Naive thymus-derived CD4-positive, alpha-beta T cell (primary cell): ENCODE data around the gene SAP30BP. TPM values are rescaled to one million over a fixed set of nuclear protein-coding genes. Genes with fewer than 3 reads are reported as not detected.

ENCODE experiments used
- ATAC-seq: fragments of 150-1000 bp; cut with Tn5 transposase; 2 replicates; pipeline ENCODE4 v1.10.0; 2021; ENCODE audit warnings: mild to moderate bottlenecking, moderate library complexity
- CTCF ChIA-PET: fragments of 350-600 bp; sonication (Branson Sonifier 250); formaldehyde crosslinking; loops from one replicate; lab custom pipeline; 2021; ENCODE audit warnings: antibody characterized with exemption; lab: Charles Lee
- POLR2A ChIA-PET: fragments of 350-600 bp; sonication (Branson Sonifier 250); formaldehyde crosslinking; loops from one replicate; lab custom pipeline; 2021; ENCODE audit warnings: antibody characterized with exemption, inconsistent platforms; lab: Charles Lee
- DNase-seq, 9 donors: peaks; one replicate each; pipeline versions ENCODE4 v3.0.0 to v3.0.0-alpha.2; 2020 to 2022; ENCODE audit warnings: mixed read lengths in 1 of 9
- H3K27ac ChIP-seq: one replicate; pipeline ENCODE4 v1.7.0; 2013; ENCODE audit warnings: mild to moderate bottlenecking, low read depth, low read length, moderate library complexity
- H3K27me3 ChIP-seq, 2 donors: one replicate each; pipeline ENCODE4 v1.7.0; 2013; ENCODE audit warnings: low read length in 2 of 2, mild to moderate bottlenecking in 2 of 2, moderate library complexity in 2 of 2; ENCODE audit not compliant: control insufficient read depth in 2 of 2, insufficient read depth in 2 of 2
- H3K36me3 ChIP-seq, 3 experiments: 1 replicate in 2 of 3; 2 replicates in 1 of 3; pipeline ENCODE4 v1.7.0; 2013; ENCODE audit warnings: low read length in 3 of 3, mild to moderate bottlenecking in 3 of 3, moderate library complexity in 1 of 3; ENCODE audit not compliant: insufficient read depth in 3 of 3, control insufficient read depth in 2 of 3
- H3K4me1 ChIP-seq, 2 donors: one replicate each; pipeline ENCODE4 v1.7.0; 2013; ENCODE audit warnings: low read length in 2 of 2, mild to moderate bottlenecking in 2 of 2, moderate library complexity in 1 of 2; ENCODE audit not compliant: control insufficient read depth in 2 of 2, insufficient read depth in 2 of 2
- H3K4me3 ChIP-seq: 2 replicates; pipeline ENCODE4 v1.7.0; 2013; ENCODE audit warnings: mild to moderate bottlenecking, low read length
- H3K9me3 ChIP-seq, 3 experiments: 1 replicate in 2 of 3; 2 replicates in 1 of 3; pipeline ENCODE4 v1.7.0; 2013; ENCODE audit warnings: low read length in 3 of 3; ENCODE audit not compliant: control insufficient read depth in 2 of 3
- H3K27ac Mint-ChIP-seq, 9 donors: one replicate each; pipeline ENCODE4 v1.8.0; 2020 to 2022; ENCODE audit warnings: mixed read lengths in 9 of 9, mild to moderate bottlenecking in 8 of 9, moderate library complexity in 5 of 9, inconsistent platforms in 2 of 9
- H3K27me3 Mint-ChIP-seq, 5 donors: one replicate each; pipeline ENCODE4 v1.8.0; 2021 to 2022; ENCODE audit warnings: mixed read lengths in 5 of 5, mild to moderate bottlenecking in 1 of 5
- H3K36me3 Mint-ChIP-seq, 5 donors: one replicate each; pipeline ENCODE4 v1.8.0; 2020 to 2022; ENCODE audit warnings: mixed read lengths in 5 of 5, mild to moderate bottlenecking in 3 of 5, inconsistent platforms in 1 of 5
- H3K4me1 Mint-ChIP-seq, 7 donors: one replicate each; pipeline ENCODE4 v1.8.0; 2020 to 2022; ENCODE audit warnings: mixed read lengths in 7 of 7, mild to moderate bottlenecking in 3 of 7, inconsistent platforms in 1 of 7
- H3K4me3 Mint-ChIP-seq, 10 donors: one replicate each; pipeline ENCODE4 v1.8.0; 2020 to 2022; ENCODE audit warnings: mild to moderate bottlenecking in 10 of 10, mixed read lengths in 10 of 10, moderate library complexity in 6 of 10, inconsistent platforms in 2 of 10
- H3K9me3 Mint-ChIP-seq, 11 donors: one replicate each; pipeline ENCODE4 v1.8.0; 2020 to 2022; ENCODE audit warnings: mixed read lengths in 11 of 11, mild to moderate bottlenecking in 4 of 11, inconsistent platforms in 1 of 11, moderate library complexity in 1 of 11
- intact Hi-C, 2 donors: fragments of 100-400 bp; cut with micrococcal nuclease; formaldehyde crosslinking; loops; one replicate each; pipeline ENCODE4 v1.15.1; 2023
- polyA plus RNA-seq, 2 donors: library from polyadenylated mRNA; unstranded; fragments of 300-500 nt; fragmentation: Illumina TruSeq; gene quantifications; one replicate each; pipeline ENCODE4 v1.2.3, GENCODE V29; 2021
- total RNA-seq, 6 experiments: library from RNA in 5 of 6; stranded (reverse) in 5 of 6; gene quantifications; 1 replicate in 5 of 6; 2 replicates in 1 of 6; pipeline ENCODE4 v1.2.3 and lab custom pipeline; 2021 to 2026

Gene SAP30BP
- total and polyA plus RNA-seq, 7 experiments from 2014 or later = 69.5 to 198 (median 114) TPM

- Histone ChIP-seq H3K36me3 (peaks cover 0 to 26% (median 0%) of the 10 kb centered on the region in 3 experiments), H3K4me1 (peaks cover 0 to 8% of the 10 kb centered on the region in 2 donors), H3K27me3 (no peaks in the 10 kb centered on the region), H3K9me3 (no peaks in the 10 kb centered on the region), H3K27ac (no peak within 1 kb of the TSS), H3K4me3 (no peak within 1 kb of the TSS)
- Mint-ChIP-seq H3K4me1 (peaks cover 3 to 14% (median 7%) of the 10 kb centered on the region in 7 donors), H3K27me3 (no peaks in the 10 kb centered on the region), H3K9me3 (no peaks in the 10 kb centered on the region), H3K4me3 (peak within 1 kb of the TSS in 2 of 10 donors; percentile 19 to 21), H3K27ac (peak within 1 kb of the TSS in 3 of 9 donors; percentile 12 to 43 (median 35)), H3K36me3 (no peaks in the 10 kb centered on the region)
- DNase-seq (peak; percentile 62 to 85 (median 80)), ATAC-seq (peak; percentile 93)
- intact Hi-C loops = loop anchor here (1.0 kb wide), 3 partner anchors 88 to 207 kb away; partner anchors contain the start of gene ITGB4 (in 1 of the 2)
- CTCF ChIA-PET = interaction anchor here (0.6 to 4.8 kb wide), 34 partner anchors 9 to 652 kb away, joined by 3 to 106 read pairs (median 4); partner anchors contain the start of genes GALK1, MYO15B, RECQL5 and SAP30BP
- POLR2A ChIA-PET = interaction anchor here (0.7 kb wide), 1 partner anchor 157 kb away, joined by 3 read pairs; no protein-coding TSS in a partner anchor
Measured at GRCh38 chr17:75632863-75633485, 34.2 kb upstream of the SAP30BP start, which contains the start of gene SMIM5. Gene SMIM5 (plus strand): TSS chr17:75633434. CDS start chr17:75640202, 6,768 bp downstream.

GRCh38 chr17:75633486-75634375, 33.4 kb upstream of the SAP30BP start:
- DNase-seq = peak; percentile 17 to 58 (median 48)
- Mint-ChIP-seq H3K36me3 (no peaks in the 10 kb centered on the region), H3K4me3 (peak overlapping the region in 2 of 10 donors; percentile 19 to 21), H3K27ac (peak overlapping the region in 3 of 9 donors; percentile 12 to 43 (median 35)), H3K4me1 (peaks cover 3 to 14% (median 7%) of the 10 kb centered on the region in 7 donors), H3K9me3 (no peaks in the 10 kb centered on the region), H3K27me3 (no peaks in the 10 kb centered on the region)
- H3K27me3 ChIP-seq = no peaks in the 10 kb centered on the region
- peak; percentile 49 for ATAC-seq
- H3K4me1 ChIP-seq = peaks cover 0 to 8% of the 10 kb centered on the region in 2 donors
- no peak overlapping the region for H3K4me3 ChIP-seq
- no peak overlapping the region for H3K27ac ChIP-seq
- ChIA-PET POLR2A (interaction anchor here (0.7 kb wide), 1 partner anchor 156 kb away, joined by 3 read pairs; no protein-coding TSS in a partner anchor), CTCF (interaction anchor here (0.6 to 4.8 kb wide), 30 partner anchors 10 to 653 kb away, joined by 3 to 106 read pairs (median 4); partner anchors contain the start of genes GALK1, RECQL5 and SAP30BP)
- H3K36me3 ChIP-seq = peaks cover 0 to 23% (median 0%) of the 10 kb centered on the region in 3 experiments
- intact Hi-C loops = loop anchor here (1.0 kb wide), 3 partner anchors 88 to 207 kb away; partner anchors contain the start of gene ITGB4 (in 1 of the 2)
- H3K9me3 ChIP-seq = no peaks in the 10 kb centered on the region

DNA sequence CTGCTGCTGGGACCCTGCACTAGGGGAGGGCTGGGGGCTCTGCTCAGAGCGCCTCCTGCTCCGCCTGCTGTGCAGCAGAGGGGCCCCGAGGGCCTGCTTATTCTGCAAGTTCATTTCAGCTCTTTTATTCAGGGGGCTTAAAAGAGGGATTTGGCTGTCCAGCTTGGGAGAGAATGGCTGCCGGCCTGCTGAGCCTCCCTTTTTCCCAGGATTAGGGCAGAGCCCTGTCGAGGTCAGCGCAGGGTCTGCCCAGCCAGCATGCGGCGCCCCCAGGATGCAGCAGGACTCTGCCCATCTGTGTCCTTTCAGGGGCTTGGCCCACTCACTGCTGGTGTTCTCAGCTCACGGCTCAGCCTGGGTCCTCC, 32.8 kb upstream of the SAP30BP start:
- intact Hi-C loops = no loop called here
- DNase-seq (no peak), ATAC-seq (no peak)
- H3K9me3 Mint-ChIP-seq = no peaks in the 10 kb centered on the region
- H3K27me3 ChIP-seq = no peaks in the 10 kb centered on the region
- H3K27me3 Mint-ChIP-seq = no peaks in the 10 kb centered on the region
- H3K4me3 ChIP-seq = no peak overlapping the region
- ChIA-PET POLR2A (no interaction called here), CTCF (interaction anchor here (0.6 to 4.8 kb wide), 16 partner anchors 10 to 622 kb away, joined by 3 to 106 read pairs (median 4); no protein-coding TSS in a partner anchor)
- H3K4me1 ChIP-seq = peaks cover 0 to 8% of the 10 kb centered on the region in 2 donors
- H3K36me3 Mint-ChIP-seq = no peaks in the 10 kb centered on the region
- no peak overlapping the region for H3K27ac ChIP-seq
- no peaks in the 10 kb centered on the region for H3K9me3 ChIP-seq
- H3K4me1 Mint-ChIP-seq = peaks cover 3 to 14% (median 7%) of the 10 kb centered on the region in 7 donors
- H3K36me3 ChIP-seq = peaks cover 0 to 21% (median 0%) of the 10 kb centered on the region in 3 experiments
- no peak overlapping the region for H3K27ac Mint-ChIP-seq
- no peak overlapping the region for H3K4me3 Mint-ChIP-seq

GRCh38 chr17:75634754-75635609, 32.2 kb upstream of the SAP30BP start:
- no peaks in the 10 kb centered on the region for H3K36me3 Mint-ChIP-seq
- ATAC-seq (no peak), DNase-seq (no peak)
- Histone ChIP-seq H3K36me3 (peaks cover 0 to 20% (median 0%) of the 10 kb centered on the region in 3 experiments), H3K4me3 (no peak overlapping the region), H3K27ac (no peak overlapping the region), H3K9me3 (no peaks in the 10 kb centered on the region), H3K4me1 (peaks cover 0 to 8% of the 10 kb centered on the region in 2 donors), H3K27me3 (no peaks in the 10 kb centered on the region)
- H3K27me3 Mint-ChIP-seq = no peaks in the 10 kb centered on the region
- CTCF ChIA-PET = interaction anchor here (1.0 to 4.8 kb wide), 8 partner anchors 10 to 125 kb away, joined by 3 to 106 read pairs (median 8); no protein-coding TSS in a partner anchor
- peaks cover 3 to 14% (median 7%) of the 10 kb centered on the region in 7 donors for H3K4me1 Mint-ChIP-seq
- no peak overlapping the region for H3K4me3 Mint-ChIP-seq
- H3K9me3 Mint-ChIP-seq = no peaks in the 10 kb centered on the region
- H3K27ac Mint-ChIP-seq = no peak overlapping the region
- POLR2A ChIA-PET = no interaction called here
- intact Hi-C loops = no loop called here

- ATAC-seq = no peak
- Histone ChIP-seq H3K27ac (no peak overlapping the region), H3K4me3 (no peak overlapping the region), H3K27me3 (no peaks in the 10 kb centered on the region), H3K9me3 (no peaks in the 10 kb centered on the region), H3K36me3 (peaks cover 0 to 19% (median 0%) of the 10 kb centered on the region in 3 experiments), H3K4me1 (peaks cover 0 to 8% of the 10 kb centered on the region in 2 donors)
- Mint-ChIP-seq H3K27me3 (no peaks in the 10 kb centered on the region), H3K4me1 (peaks cover 3 to 14% (median 7%) of the 10 kb centered on the region in 7 donors), H3K9me3 (no peaks in the 10 kb centered on the region), H3K27ac (no peak overlapping the region), H3K36me3 (no peaks in the 10 kb centered on the region), H3K4me3 (no peak overlapping the region)
- DNase-seq = no peak
- POLR2A ChIA-PET = no interaction called here
- CTCF ChIA-PET = interaction anchor here (0.8 to 1.4 kb wide), 4 partner anchors 10 to 118 kb away, joined by 3 to 4 read pairs (median 4); no protein-coding TSS in a partner anchor
- intact Hi-C loops = no loop called here
Measured at GRCh38 chr17:75635610-75636202, 31.4 kb upstream of the SAP30BP start.
